Activated T-cell treated with anti-CD3 and anti-CD28 coated beads, Interleukin-2, amount 50 U/mL, for 1 hour (primary cell): Measurements from ENCODE around the gene DOLPP1.
A peak's percentile ranks its signal among the peaks of the same experiment; 100 is the strongest.
"Not testable (repeated sequence)": the region's sequence is repeated elsewhere in the genome, so short reads cannot be mapped to it uniquely, and the experiment has no call there.

Source experiments
- DNase-seq: peaks from one replicate; pipeline ENCODE4 v3.0.0-alpha.2; 2020

Gene DOLPP1

GRCh38 chr9:129080601-129081387 is at the start of gene DOLPP1:
TSS of gene DOLPP1 (plus strand) at chr9:129081111. CDS start at chr9:129081132, 21 bp downstream.
- DNase-seq: peak; percentile 97

GRCh38 chr9:129031514-129031913 is 49.4 kb upstream of the DOLPP1 start:
- no peak for DNase-seq

GRCh38 chr9:129032541-129033159 is 48.3 kb upstream of the DOLPP1 start:
- DNase-seq: no peak

GRCh38 chr9:129033216-129033615 is 47.7 kb upstream of the DOLPP1 start:
- DNase-seq: no peak

GRCh38 chr9:129035838-129036237 is 45.1 kb upstream of the DOLPP1 start:
- not testable (repeated sequence) for DNase-seq

GRCh38 chr9:129036241-129036922 is 44.5 kb upstream of the DOLPP1 start, which contains the start of gene MIGA2:
TSS of gene MIGA2 (plus strand) at chr9:129036626. CDS start at chr9:129040595, 3,969 bp downstream.
- DNase-seq: peak; percentile 87

- DNase-seq: no peak
These were observed 43.8 kb upstream of the DOLPP1 start for GRCh38 chr9:129036923-129037766.

GRCh38 chr9:129037767-129038098 is 43.2 kb upstream of the DOLPP1 start:
- no peak for DNase-seq

GRCh38 chr9:129038109-129038852 is 42.6 kb upstream of the DOLPP1 start:
- DNase-seq: no peak

GRCh38 chr9:129040113-129040643 is 40.7 kb upstream of the DOLPP1 start:
- no peak for DNase-seq

GRCh38 chr9:129042016-129042415 is 38.9 kb upstream of the DOLPP1 start:
- no peak for DNase-seq

- DNase-seq: no peak
These were observed 28.3 kb upstream of the DOLPP1 start for GRCh38 chr9:129052592-129052991.

- no peak for DNase-seq
These were observed 27.9 kb upstream of the DOLPP1 start for GRCh38 chr9:129053020-129053419.

GRCh38 chr9:129054163-129054851 is 26.6 kb upstream of the DOLPP1 start:
- no peak for DNase-seq

- no peak for DNase-seq
These were observed 21.7 kb upstream of the DOLPP1 start for GRCh38 chr9:129058965-129059795.

- no peak for DNase-seq
These were observed 20.8 kb upstream of the DOLPP1 start for GRCh38 chr9:129059796-129060785.

GRCh38 chr9:129060991-129061390 is 19.9 kb upstream of the DOLPP1 start:
- DNase-seq: no peak

- DNase-seq: no peak
These were observed 17.9 kb upstream of the DOLPP1 start for GRCh38 chr9:129063061-129063460.

- no peak for DNase-seq
These were observed 16.4 kb upstream of the DOLPP1 start for GRCh38 chr9:129064499-129064908.
